Hepatocyte (in vitro differentiated cells): ENCODE results near the gene RASAL2.

ENCODE experiments used
- EZH2 ChIP-seq: fragments of 200-600 bp; sonication (generic); IDR thresholded peaks from 2 replicates; pipeline ENCODE4 v1.6.1; 2016; ENCODE audit warnings: antibody characterized with exemption, mild to moderate bottlenecking, borderline replicate concordance
- TF ChIP-seq, protein P1 (sequence below): fragments of 200-600 bp; sonication (generic); IDR thresholded peaks from 2 replicates; pipeline ENCODE4 v1.5.1; 2016; ENCODE audit warnings: antibody characterized with exemption, mild to moderate bottlenecking; ENCODE audit not compliant: poor library complexity

DNA sequence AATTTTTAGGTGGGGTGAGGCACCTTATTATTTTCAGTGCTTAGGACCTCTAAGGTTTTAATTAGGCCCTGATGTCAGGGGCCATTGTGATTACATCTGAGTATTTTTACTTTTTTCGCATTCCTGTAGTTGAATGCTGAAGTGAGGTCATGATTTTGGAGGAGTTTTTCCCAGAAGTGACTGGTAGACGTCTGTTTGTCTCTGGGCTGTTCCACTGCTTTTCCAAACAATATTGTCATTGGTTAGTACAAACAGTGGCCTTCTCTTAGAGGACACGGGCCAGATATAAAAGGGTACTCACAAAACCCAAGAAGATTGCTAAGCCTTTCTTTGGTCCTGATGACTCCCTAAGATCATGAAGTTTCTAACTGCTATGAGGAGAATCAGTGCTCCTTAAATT is 7.6 kb upstream of the RASAL2 start:
- TF ChIP-seq, protein P1, sequence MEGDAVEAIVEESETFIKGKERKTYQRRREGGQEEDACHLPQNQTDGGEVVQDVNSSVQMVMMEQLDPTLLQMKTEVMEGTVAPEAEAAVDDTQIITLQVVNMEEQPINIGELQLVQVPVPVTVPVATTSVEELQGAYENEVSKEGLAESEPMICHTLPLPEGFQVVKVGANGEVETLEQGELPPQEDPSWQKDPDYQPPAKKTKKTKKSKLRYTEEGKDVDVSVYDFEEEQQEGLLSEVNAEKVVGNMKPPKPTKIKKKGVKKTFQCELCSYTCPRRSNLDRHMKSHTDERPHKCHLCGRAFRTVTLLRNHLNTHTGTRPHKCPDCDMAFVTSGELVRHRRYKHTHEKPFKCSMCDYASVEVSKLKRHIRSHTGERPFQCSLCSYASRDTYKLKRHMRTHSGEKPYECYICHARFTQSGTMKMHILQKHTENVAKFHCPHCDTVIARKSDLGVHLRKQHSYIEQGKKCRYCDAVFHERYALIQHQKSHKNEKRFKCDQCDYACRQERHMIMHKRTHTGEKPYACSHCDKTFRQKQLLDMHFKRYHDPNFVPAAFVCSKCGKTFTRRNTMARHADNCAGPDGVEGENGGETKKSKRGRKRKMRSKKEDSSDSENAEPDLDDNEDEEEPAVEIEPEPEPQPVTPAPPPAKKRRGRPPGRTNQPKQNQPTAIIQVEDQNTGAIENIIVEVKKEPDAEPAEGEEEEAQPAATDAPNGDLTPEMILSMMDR: no peak
- no peak for TF ChIP-seq EZH2
